Measurements from ENCODE around the gene TTN. TPM values are rescaled to one million over a fixed set of nuclear protein-coding genes. Genes with fewer than 3 reads are reported as not detected.

The TTN gene
- total and polyA plus RNA-seq, 2 of the 8 experiments (the other 6 are each of a cell fraction or from before 2014, with no cell fraction given) = 0.30 to 9.7 TPM

DNA sequence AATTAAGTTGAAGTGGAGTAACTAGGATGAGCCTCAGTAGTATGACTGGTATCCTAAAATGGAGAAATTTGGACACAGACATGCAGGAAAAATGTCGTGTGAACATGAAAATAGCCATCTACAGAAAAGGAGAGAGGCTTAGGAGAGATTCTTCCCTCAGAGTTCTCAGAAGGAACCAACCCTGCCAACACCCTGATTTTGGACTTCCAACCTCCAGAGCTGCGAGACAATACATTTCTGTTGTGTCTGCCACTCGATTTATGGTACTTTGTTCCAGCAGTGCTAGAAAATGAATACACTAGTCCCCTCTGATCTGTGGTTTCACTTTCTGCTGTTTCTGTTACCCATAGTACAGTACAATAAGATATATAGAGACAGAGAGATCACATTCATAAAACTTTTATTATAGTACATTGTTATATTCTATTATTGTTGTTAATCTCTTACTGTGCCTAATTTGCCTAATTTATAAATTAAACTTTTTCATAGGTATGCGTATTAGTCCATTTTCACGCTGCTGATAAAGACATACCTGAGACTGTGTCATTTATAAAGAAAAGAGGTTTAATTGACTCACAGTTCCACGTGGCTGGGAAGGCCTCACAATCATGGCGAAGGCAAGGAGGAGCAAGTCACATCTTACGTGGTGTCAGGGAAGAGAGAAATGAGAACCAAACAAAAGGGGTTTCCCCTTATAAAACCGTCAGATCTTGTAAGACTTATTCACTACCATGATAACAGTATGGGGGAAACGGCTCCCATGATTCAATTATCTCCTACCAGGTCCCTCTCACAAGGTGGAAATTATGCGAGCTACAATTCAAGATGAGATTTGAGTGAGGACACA lies 285.7 kb downstream of the TTN start:
- Histone ChIP-seq H2BK20ac (ENCODE audit: low read length) (no peak overlapping the region), H3K4me2 (ENCODE audit: insufficient read depth in 1 of 2, low read depth in 2 of 2, low read length in 2 of 2) (no peak overlapping the region), H3K36me3 (ENCODE audit: control insufficient read depth in 2 of 4, insufficient read depth in 4 of 4, low read length in 3 of 4) (no peaks in the 10 kb centered on the region; a peak in 1 of 8 replicates), H4K91ac (replicated peaks; ENCODE audit: insufficient read length, low read length) (no peak overlapping the region), H4K8ac (ENCODE audit: extremely low read depth, insufficient read depth, low read length) (no peak overlapping the region), H3K4me1 (replicated peaks in 1 of 4; ENCODE audit: control insufficient read depth in 3 of 4, insufficient read depth in 4 of 4, low read length in 3 of 4) (no peaks in the 10 kb centered on the region), H2AFZ (ENCODE audit: low read length) (no peak overlapping the region), H2BK120ac (replicated peaks; ENCODE audit: low read depth, low read length) (no peak overlapping the region), H2BK15ac (ENCODE audit: low read length) (no peak overlapping the region), H3K14ac (ENCODE audit: insufficient read length) (no peak overlapping the region), H3K56ac (replicated peaks; ENCODE audit: insufficient read length, low read depth, low read length) (no peak overlapping the region), H3K9me3 (ENCODE audit: insufficient read depth in 2 of 2, low read depth in 1 of 2, low read length in 1 of 2) (no peaks in the 10 kb centered on the region), H3K9ac (replicated peaks in 1 of 4; ENCODE audit: extremely low read depth in 1 of 4, low read depth in 3 of 4, low read length in 3 of 4) (no peak overlapping the region), H2BK12ac (ENCODE audit: low read depth, low read length) (no peak overlapping the region), H3K4ac (replicated peaks; ENCODE audit: insufficient read length, low read depth, low read length) (no peak overlapping the region), H2BK5ac (ENCODE audit: low read depth, low read length) (no peak overlapping the region), H4K5ac (ENCODE audit: insufficient read length, low read depth, low read length) (no peak overlapping the region), H3K23ac (ENCODE audit: insufficient read length) (no peak overlapping the region), H4K20me1 (replicated peaks in 1 of 2; ENCODE audit: control insufficient read depth in 1 of 2, insufficient read depth in 2 of 2, low read length in 2 of 2) (peaks cover 0 to 1% of the 10 kb centered on the region in 2 experiments), H3K27me3 (replicated peaks in 1 of 4; ENCODE audit: control insufficient read depth in 3 of 4, extremely low read depth in 1 of 4, insufficient read depth in 3 of 4, low read length in 3 of 4) (no peaks in the 10 kb centered on the region), H2AK5ac (ENCODE audit: low read depth, low read length) (no peak overlapping the region), H3K79me2 (ENCODE audit: control insufficient read depth in 1 of 2, insufficient read depth in 2 of 2, low read length in 2 of 2) (peaks cover 5 to 24% of the 10 kb centered on the region in 2 experiments; a peak in 2 of 4 replicates), H3K4me3 (ENCODE audit: extremely low read depth in 1 of 4, insufficient read depth in 2 of 4, low read depth in 3 of 4, low read length in 4 of 4) (no peak overlapping the region), H3K18ac (ENCODE audit: extremely low read depth, low read length) (no peak overlapping the region), H3K79me1 (ENCODE audit: low read depth, low read length) (no peaks in the 10 kb centered on the region), H3K27ac (ENCODE audit: low read depth, low read length) (no peak overlapping the region), H3K23me2 (ENCODE audit: low read depth, low read length) (peaks cover 7% of the 10 kb centered on the region)
- WGBS, 2 experiments (ENCODE audit: extremely low coverage in 1 of 2, insufficient coverage in 1 of 2, insufficient read length in 1 of 2, insufficient replicate concordance in 2 of 2, low coverage in 1 of 2, low lambda C conversion rate in 2 of 2, missing lambda C conversion rate in 1 of 2) = 94% methylated on average over 11 of the region's 11 CpGs; no CpG with 5 or more reads in 1 of the 2 experiments
- no peak for FAIRE-seq
- POLR2A ChIA-PET (ENCODE audit: partially characterized antibody) = interaction anchor here (1.1 kb wide), 1 partner anchor 410 kb away, joined by 3 read pairs; the partner anchor contains the start of gene RBM45
- CTCF ChIA-PET (ENCODE audit: partially characterized antibody) = interaction anchor here (1.1 to 2.6 kb wide), 9 partner anchors 8 to 66 kb away, joined by 3 to 14 read pairs (median 5); partner anchors contain the start of gene PLEKHA3
- no peak for DNase-seq (ENCODE audit: low read depth in 1 of 2, low spot score in 2 of 2)
- TF ChIP-seq BACH1 (IDR thresholded peaks at IDR 0.05; ENCODE audit: low read length) = no peak
- no peak for TF ChIP-seq KDM4A (IDR thresholded peaks at IDR 0.05; ENCODE audit: low read depth, low read length, severe bottlenecking)
- TF ChIP-seq, protein P1, sequence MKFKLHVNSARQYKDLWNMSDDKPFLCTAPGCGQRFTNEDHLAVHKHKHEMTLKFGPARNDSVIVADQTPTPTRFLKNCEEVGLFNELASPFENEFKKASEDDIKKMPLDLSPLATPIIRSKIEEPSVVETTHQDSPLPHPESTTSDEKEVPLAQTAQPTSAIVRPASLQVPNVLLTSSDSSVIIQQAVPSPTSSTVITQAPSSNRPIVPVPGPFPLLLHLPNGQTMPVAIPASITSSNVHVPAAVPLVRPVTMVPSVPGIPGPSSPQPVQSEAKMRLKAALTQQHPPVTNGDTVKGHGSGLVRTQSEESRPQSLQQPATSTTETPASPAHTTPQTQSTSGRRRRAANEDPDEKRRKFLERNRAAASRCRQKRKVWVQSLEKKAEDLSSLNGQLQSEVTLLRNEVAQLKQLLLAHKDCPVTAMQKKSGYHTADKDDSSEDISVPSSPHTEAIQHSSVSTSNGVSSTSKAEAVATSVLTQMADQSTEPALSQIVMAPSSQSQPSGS (IDR thresholded peaks at IDR 0.05; ENCODE audit: low read length) = no peak
- TF ChIP-seq BRCA1 (IDR thresholded peaks at IDR 0.05; ENCODE audit: low read depth, low read length) = no peak
- TF ChIP-seq CHD2 (IDR thresholded peaks at IDR 0.05; ENCODE audit: low read length) = no peak
- TF ChIP-seq NRF1 (IDR thresholded peaks at IDR 0.05; ENCODE audit: low read depth, low read length) = no peak

Data from H1 (cell line).